HL-60 (cell line): ENCODE results near the gene JAG1.

Source experiments
- DNase-seq, 2 experiments: peaks; one replicate each; pipeline ENCODE4 v3.0.0-alpha.2; 2010 to 2020; ENCODE audit warnings: low read depth in 1 of 2, low spot score in 1 of 2
- H3K27ac ChIP-seq: fragments of 250-450 bp; sonication (Bioruptor Pico); replicated peaks from 2 replicates; pipeline ENCODE4 v1.5.1; 2020; ENCODE audit warnings: mild to moderate bottlenecking, moderate library complexity
- H3K27me3 ChIP-seq: fragments of 250-450 bp; sonication (Bioruptor Pico); 2 replicates; pipeline ENCODE4 v1.5.1; 2021; ENCODE audit warnings: mild to moderate bottlenecking, moderate library complexity; ENCODE audit not compliant: insufficient read depth, poor library complexity, severe bottlenecking
- H3K4me3 ChIP-seq: replicated peaks from 2 replicates; pipeline ENCODE4 v1.5.1; 2011; ENCODE audit warnings: mild to moderate bottlenecking, control low read depth, low read length; ENCODE audit not compliant: insufficient read depth
- GABPA ChIP-seq: IDR thresholded peaks from 2 replicates; pipeline ENCODE4 v1.6.1; 2012; ENCODE audit warnings: low read depth
- POLR2AphosphoS5 ChIP-seq: IDR thresholded peaks from 2 replicates; pipeline ENCODE4 v1.6.1; 2012; ENCODE audit warnings: low read depth
- SPI1 ChIP-seq: IDR thresholded peaks from 2 replicates; pipeline ENCODE4 v1.6.1; 2012; ENCODE audit warnings: low read depth, mild to moderate bottlenecking, borderline replicate concordance
- long read RNA-seq: library from polyadenylated mRNA; unstranded; transcript quantifications from one replicate; pipeline ENCODE4 v2.0.0, GENCODE V29; 2020
- TF ChIP-seq, protein P1 (sequence below): IDR thresholded peaks from one replicate; pipeline ENCODE4 v1.5.1; 2011; ENCODE audit warnings: low read length, control low read depth, inconsistent platforms; ENCODE audit not compliant: insufficient read depth
- TF ChIP-seq, protein P2 (sequence below): IDR thresholded peaks from 2 replicates; pipeline ENCODE4 v1.6.1; 2012; ENCODE audit warnings: low read depth; ENCODE audit not compliant: insufficient replicate concordance

JAG1 gene
- long read RNA-seq, full-length matches to known transcripts = 11 of 44 reads
- long read RNA-seq, partial matches to known transcripts = 25 of 44 reads
- long read RNA-seq, other reads (novel, unspliced or antisense) = 8 of 44 reads

DNA sequence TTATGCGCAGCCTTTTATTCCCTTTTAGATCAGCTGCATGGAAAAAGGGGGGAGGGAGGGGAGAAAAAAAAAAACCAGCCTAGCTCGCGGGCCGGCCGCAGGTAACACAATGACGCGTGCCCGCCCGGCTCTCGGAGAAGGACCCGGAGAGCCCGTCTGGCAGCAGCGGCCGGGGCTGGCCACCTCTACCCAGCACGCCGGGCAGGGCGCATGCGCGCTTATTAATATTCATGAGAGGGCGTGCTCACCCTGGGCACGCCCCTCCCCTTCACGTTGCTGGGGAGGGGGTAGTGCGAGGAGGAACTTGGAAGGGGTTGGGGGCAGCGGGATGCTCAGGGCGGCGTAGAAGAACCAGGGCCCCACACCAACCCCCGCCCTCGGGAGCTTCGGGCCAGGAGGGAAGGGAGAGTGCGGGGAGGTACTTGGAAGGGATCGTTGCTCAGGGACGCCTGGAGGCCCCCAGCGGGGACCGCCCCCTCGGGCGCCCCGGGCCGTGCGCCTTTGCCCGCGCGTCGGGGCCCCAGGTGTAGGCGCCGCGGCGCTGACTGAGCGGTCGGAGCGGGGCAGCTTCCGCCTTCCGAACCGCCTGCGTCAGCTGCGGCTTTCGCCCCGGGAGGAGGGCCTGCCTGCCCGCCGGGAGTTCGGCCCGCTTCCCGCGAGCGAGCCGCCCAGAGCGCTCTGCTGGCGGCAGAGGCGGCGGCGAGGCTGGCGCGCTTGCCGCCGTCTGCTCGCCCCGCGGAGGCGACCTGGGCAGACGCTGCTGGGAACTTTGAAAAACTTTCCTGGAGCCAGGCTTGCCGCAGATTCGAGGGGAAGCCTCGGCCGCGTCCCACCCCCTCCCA is at the start of gene JAG1:
JAG1 (minus strand) TSS at position 158 of the 842 bp plus-strand sequence. CDS start 469 bp downstream, outside the sequence.
- Histone ChIP-seq H3K4me3 (peak within 1 kb of the TSS; percentile 57), H3K27ac (peak within 1 kb of the TSS; percentile 90), H3K27me3 (no peaks in the 10 kb centered on the region)
- TF ChIP-seq POLR2AphosphoS5 = peak; percentile 61
- TF ChIP-seq SPI1 = no peak
- DNase-seq = peak; percentile 79 to 93

DNA sequence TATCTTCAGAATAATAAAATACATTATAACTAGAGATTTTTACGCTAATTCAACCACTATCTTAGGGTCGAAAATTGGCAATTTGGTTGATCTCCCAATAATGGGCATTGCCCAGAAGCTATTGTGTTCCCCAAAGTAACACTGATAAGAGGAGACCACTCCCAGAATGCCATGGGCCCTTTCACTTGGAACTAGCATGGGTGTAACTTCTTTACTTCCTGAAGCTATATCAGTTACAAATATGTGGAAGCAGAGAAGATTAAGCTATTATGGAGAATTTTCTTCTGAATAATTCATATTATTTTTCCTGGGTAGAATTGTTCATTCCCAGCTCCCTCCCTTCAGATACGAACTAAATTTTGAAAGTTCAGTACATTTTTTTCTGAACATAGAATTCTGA is 48.2 kb upstream of the JAG1 start:
- no peak for DNase-seq
- Histone ChIP-seq H3K27me3 (no peaks in the 10 kb centered on the region), H3K4me3 (no peak overlapping the region), H3K27ac (no peak overlapping the region)
- no peak for TF ChIP-seq POLR2AphosphoS5

DNA sequence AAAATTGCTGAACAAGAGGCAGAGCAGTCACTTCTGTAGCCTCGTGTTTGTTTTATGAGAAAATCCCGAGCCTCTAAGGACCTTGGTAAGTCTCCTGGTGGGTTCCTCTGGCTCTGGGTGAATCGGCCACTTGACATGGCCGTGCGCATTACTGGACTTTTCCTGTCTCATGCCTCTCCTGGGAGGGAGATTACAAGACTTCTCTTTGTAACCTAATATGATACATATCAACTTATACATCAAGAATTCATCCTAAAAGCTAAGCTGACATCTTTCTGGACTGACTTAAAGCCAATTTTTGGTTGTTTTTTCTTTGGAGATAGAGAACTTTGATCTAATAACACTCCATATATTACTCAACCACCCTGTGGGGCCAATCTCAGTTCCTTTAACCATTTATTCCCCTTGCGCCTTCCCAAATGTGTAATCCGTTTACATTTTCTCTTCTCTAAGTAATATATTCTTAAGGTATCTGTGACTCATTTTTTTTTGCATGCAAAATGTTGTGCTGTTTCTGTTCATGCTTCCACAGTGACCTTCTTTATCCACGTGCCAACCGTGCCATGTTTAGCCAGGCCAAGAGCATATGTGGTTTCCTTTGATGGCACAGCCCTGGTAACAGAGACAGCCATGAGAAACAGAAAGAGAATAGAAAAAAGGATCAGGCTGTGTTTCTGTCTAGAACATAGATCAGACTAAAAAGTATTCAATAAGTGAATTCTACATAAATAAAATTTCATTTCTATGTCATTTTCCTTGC is 47.5 kb upstream of the JAG1 start:
- Histone ChIP-seq H3K27me3 (no peaks in the 10 kb centered on the region), H3K27ac (no peak overlapping the region), H3K4me3 (no peak overlapping the region)
- DNase-seq = no peak
- TF ChIP-seq, protein P1, sequence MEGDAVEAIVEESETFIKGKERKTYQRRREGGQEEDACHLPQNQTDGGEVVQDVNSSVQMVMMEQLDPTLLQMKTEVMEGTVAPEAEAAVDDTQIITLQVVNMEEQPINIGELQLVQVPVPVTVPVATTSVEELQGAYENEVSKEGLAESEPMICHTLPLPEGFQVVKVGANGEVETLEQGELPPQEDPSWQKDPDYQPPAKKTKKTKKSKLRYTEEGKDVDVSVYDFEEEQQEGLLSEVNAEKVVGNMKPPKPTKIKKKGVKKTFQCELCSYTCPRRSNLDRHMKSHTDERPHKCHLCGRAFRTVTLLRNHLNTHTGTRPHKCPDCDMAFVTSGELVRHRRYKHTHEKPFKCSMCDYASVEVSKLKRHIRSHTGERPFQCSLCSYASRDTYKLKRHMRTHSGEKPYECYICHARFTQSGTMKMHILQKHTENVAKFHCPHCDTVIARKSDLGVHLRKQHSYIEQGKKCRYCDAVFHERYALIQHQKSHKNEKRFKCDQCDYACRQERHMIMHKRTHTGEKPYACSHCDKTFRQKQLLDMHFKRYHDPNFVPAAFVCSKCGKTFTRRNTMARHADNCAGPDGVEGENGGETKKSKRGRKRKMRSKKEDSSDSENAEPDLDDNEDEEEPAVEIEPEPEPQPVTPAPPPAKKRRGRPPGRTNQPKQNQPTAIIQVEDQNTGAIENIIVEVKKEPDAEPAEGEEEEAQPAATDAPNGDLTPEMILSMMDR = no peak
- TF ChIP-seq GABPA (no peak), SPI1 (no peak), POLR2AphosphoS5 (no peak)
- TF ChIP-seq, protein P2, sequence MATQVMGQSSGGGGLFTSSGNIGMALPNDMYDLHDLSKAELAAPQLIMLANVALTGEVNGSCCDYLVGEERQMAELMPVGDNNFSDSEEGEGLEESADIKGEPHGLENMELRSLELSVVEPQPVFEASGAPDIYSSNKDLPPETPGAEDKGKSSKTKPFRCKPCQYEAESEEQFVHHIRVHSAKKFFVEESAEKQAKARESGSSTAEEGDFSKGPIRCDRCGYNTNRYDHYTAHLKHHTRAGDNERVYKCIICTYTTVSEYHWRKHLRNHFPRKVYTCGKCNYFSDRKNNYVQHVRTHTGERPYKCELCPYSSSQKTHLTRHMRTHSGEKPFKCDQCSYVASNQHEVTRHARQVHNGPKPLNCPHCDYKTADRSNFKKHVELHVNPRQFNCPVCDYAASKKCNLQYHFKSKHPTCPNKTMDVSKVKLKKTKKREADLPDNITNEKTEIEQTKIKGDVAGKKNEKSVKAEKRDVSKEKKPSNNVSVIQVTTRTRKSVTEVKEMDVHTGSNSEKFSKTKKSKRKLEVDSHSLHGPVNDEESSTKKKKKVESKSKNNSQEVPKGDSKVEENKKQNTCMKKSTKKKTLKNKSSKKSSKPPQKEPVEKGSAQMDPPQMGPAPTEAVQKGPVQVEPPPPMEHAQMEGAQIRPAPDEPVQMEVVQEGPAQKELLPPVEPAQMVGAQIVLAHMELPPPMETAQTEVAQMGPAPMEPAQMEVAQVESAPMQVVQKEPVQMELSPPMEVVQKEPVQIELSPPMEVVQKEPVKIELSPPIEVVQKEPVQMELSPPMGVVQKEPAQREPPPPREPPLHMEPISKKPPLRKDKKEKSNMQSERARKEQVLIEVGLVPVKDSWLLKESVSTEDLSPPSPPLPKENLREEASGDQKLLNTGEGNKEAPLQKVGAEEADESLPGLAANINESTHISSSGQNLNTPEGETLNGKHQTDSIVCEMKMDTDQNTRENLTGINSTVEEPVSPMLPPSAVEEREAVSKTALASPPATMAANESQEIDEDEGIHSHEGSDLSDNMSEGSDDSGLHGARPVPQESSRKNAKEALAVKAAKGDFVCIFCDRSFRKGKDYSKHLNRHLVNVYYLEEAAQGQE = no peak

DNA sequence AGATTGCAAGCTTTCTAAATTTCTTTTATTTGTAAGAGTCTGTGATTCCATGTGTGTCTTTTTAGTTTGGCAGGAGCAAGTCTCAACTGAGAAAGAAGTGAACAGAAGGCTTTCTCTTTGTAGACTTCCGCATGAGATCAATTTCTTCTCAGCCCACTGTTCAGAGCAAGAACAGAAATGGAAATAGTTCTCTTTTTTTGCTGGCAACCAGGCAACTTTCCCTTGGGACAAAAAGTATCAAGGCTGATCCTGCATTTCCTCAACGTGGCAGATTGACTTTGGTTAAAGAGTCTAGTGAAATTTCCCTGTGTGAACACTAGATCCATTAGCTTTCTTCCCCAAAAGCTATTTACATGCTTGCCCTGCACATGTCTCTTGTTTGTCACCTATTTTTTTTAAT is 46.8 kb upstream of the JAG1 start:
- no peaks in the 10 kb centered on the region for H3K27me3 ChIP-seq
- H3K27ac ChIP-seq = no peak overlapping the region
- TF ChIP-seq, protein P2 = no peak
- TF ChIP-seq POLR2AphosphoS5 (no peak), SPI1 (no peak), GABPA (no peak)
- TF ChIP-seq, protein P1 = no peak
- no peak for DNase-seq
- H3K4me3 ChIP-seq = no peak overlapping the region
